GM19238 (cell line): ENCODE results near the gene GRPR.

Experiments used
- DNase-seq: peaks from one replicate; pipeline ENCODE4 v3.0.0; 2011; ENCODE audit warnings: low spot score; ENCODE audit not compliant: insufficient read length

GRPR gene

GRCh38 chrX:16123222-16123786 is at the start of gene GRPR:
GRPR (plus strand) TSS chrX:16123565; CDS start chrX:16123954, 389 bp downstream.
- peak; percentile 27 for DNase-seq

GRCh38 chrX:16075087-16075486 is 48.3 kb upstream of the GRPR start:
- DNase-seq = no peak

- no peak for DNase-seq
Observed at GRCh38 chrX:16076834-16077233, 46.5 kb upstream of the GRPR start.

- DNase-seq = no peak
Observed at GRCh38 chrX:16077811-16078210, 45.6 kb upstream of the GRPR start.

- no peak for DNase-seq
Observed at GRCh38 chrX:16081357-16081756, 42.0 kb upstream of the GRPR start.

- DNase-seq = no peak
Observed at GRCh38 chrX:16082470-16083085, 40.8 kb upstream of the GRPR start.

- no peak for DNase-seq
Observed at GRCh38 chrX:16087076-16087475, 36.3 kb upstream of the GRPR start.

GRCh38 chrX:16089086-16089485 is 34.3 kb upstream of the GRPR start:
- no peak for DNase-seq

- no peak for DNase-seq
Observed at GRCh38 chrX:16096141-16096540, 27.2 kb upstream of the GRPR start.

- DNase-seq = no peak
Observed at GRCh38 chrX:16100673-16101072, 22.7 kb upstream of the GRPR start.

- DNase-seq = no peak
Observed at GRCh38 chrX:16101581-16101980, 21.8 kb upstream of the GRPR start.

- no peak for DNase-seq
Observed at GRCh38 chrX:16103625-16104024, 19.7 kb upstream of the GRPR start.

GRCh38 chrX:16112428-16112827 is 10.9 kb upstream of the GRPR start:
- no peak for DNase-seq

GRCh38 chrX:16113978-16114565 is 9.3 kb upstream of the GRPR start:
- DNase-seq = no peak

GRCh38 chrX:16114611-16115010 is 8.8 kb upstream of the GRPR start:
- no peak for DNase-seq

- DNase-seq = no peak
Observed at GRCh38 chrX:16119353-16120220, 3.8 kb upstream of the GRPR start.

- DNase-seq = no peak
Observed at GRCh38 chrX:16120431-16120830, 2.9 kb upstream of the GRPR start.

GRCh38 chrX:16124201-16124600 is 836 bp downstream of the GRPR start:
- DNase-seq = no peak

GRCh38 chrX:16125520-16126149 is 2.3 kb downstream of the GRPR start:
- no peak for DNase-seq

- DNase-seq = no peak
Observed at GRCh38 chrX:16130707-16131106, 7.3 kb downstream of the GRPR start.

GRCh38 chrX:16134936-16135335 is 11.6 kb downstream of the GRPR start:
- no peak for DNase-seq

GRCh38 chrX:16136080-16136479 is 12.7 kb downstream of the GRPR start:
- DNase-seq = no peak
